ENCODE data around the gene MS4A18. TPM values are rescaled to one million over a fixed set of nuclear protein-coding genes. Genes with fewer than 3 reads are reported as not detected.
"Not testable (repeated sequence)": the region's sequence is repeated elsewhere in the genome, so short reads cannot be mapped to it uniquely, and the experiment has no call there.

Gene MS4A18
- total RNA-seq, 1 experiment from 2014 or later, result not detected

GRCh38 chr11:60725592-60725991 lies 1.1 kb downstream of the MS4A18 start:
- no peak for DNase-seq (ENCODE audit: low spot score)
- in situ Hi-C loops (cut with HindIII; ENCODE audit: low sequenced_read_pairs), result no loop called here

- DNase-seq (ENCODE audit: low spot score), result no peak
- in situ Hi-C loops (cut with HindIII; ENCODE audit: low sequenced_read_pairs), result no loop called here
These were observed 7.1 kb downstream of the MS4A18 start for GRCh38 chr11:60731586-60731985.

- in situ Hi-C loops (cut with HindIII; ENCODE audit: low sequenced_read_pairs), result no loop called here
- DNase-seq (ENCODE audit: low spot score), result no peak
These were observed 9.8 kb downstream of the MS4A18 start for GRCh38 chr11:60734279-60734678.

GRCh38 chr11:60739114-60739513 lies 14.6 kb downstream of the MS4A18 start:
- in situ Hi-C loops (cut with HindIII; ENCODE audit: low sequenced_read_pairs), result no loop called here
- DNase-seq (ENCODE audit: low spot score), result no peak

- no peak for DNase-seq (ENCODE audit: low spot score)
- in situ Hi-C loops (cut with HindIII; ENCODE audit: low sequenced_read_pairs), result no loop called here
These were observed 16.1 kb downstream of the MS4A18 start for GRCh38 chr11:60740573-60740972.

GRCh38 chr11:60741421-60741820 lies 16.9 kb downstream of the MS4A18 start:
- in situ Hi-C loops (cut with HindIII; ENCODE audit: low sequenced_read_pairs), result no loop called here
- no peak for DNase-seq (ENCODE audit: low spot score)

- DNase-seq (ENCODE audit: low spot score), result no peak
- in situ Hi-C loops (cut with HindIII; ENCODE audit: low sequenced_read_pairs), result no loop called here
These were observed 18.5 kb downstream of the MS4A18 start for GRCh38 chr11:60743058-60743457.

GRCh38 chr11:60744114-60744513 lies 19.6 kb downstream of the MS4A18 start:
- in situ Hi-C loops (cut with HindIII; ENCODE audit: low sequenced_read_pairs), result no loop called here
- DNase-seq (ENCODE audit: low spot score), result no peak

GRCh38 chr11:60747359-60747873 lies 22.9 kb downstream of the MS4A18 start:
- no peak for DNase-seq (ENCODE audit: low spot score)
- in situ Hi-C loops (cut with HindIII; ENCODE audit: low sequenced_read_pairs), result no loop called here

- DNase-seq (ENCODE audit: low spot score), result no peak
- in situ Hi-C loops (cut with HindIII; ENCODE audit: low sequenced_read_pairs), result no loop called here
These were observed 23.7 kb downstream of the MS4A18 start for GRCh38 chr11:60748225-60748624.

GRCh38 chr11:60748821-60749220 lies 24.3 kb downstream of the MS4A18 start:
- in situ Hi-C loops (cut with HindIII; ENCODE audit: low sequenced_read_pairs), result no loop called here
- DNase-seq (ENCODE audit: low spot score), result no peak

- DNase-seq (ENCODE audit: low spot score), result no peak
- in situ Hi-C loops (cut with HindIII; ENCODE audit: low sequenced_read_pairs), result no loop called here
These were observed 26.4 kb downstream of the MS4A18 start for GRCh38 chr11:60750911-60751310.

GRCh38 chr11:60753309-60753708 lies 28.8 kb downstream of the MS4A18 start:
- no peak for DNase-seq (ENCODE audit: low spot score)
- in situ Hi-C loops (cut with HindIII; ENCODE audit: low sequenced_read_pairs), result no loop called here

- in situ Hi-C loops (cut with HindIII; ENCODE audit: low sequenced_read_pairs), result no loop called here
- DNase-seq (ENCODE audit: low spot score), result no peak
These were observed 30.4 kb downstream of the MS4A18 start for GRCh38 chr11:60754887-60755286.

- peak; percentile 5 for DNase-seq (ENCODE audit: low spot score)
These were observed 31.9 kb downstream of the MS4A18 start, which contains the start of gene MS4A15 for GRCh38 chr11:60756307-60757032. TSS of gene MS4A15 (plus strand) at chr11:60756867. CDS start at chr11:60763734, 6,867 bp downstream.

GRCh38 chr11:60757231-60757800 lies 32.8 kb downstream of the MS4A18 start:
- DNase-seq (ENCODE audit: low spot score), result no peak
- in situ Hi-C loops (cut with HindIII; ENCODE audit: low sequenced_read_pairs), result no loop called here

More at GRCh38 chr11:60756307-60757032, 31.9 kb downstream of the MS4A18 start, which contains the start of gene MS4A15:
- in situ Hi-C loops (cut with HindIII; ENCODE audit: low sequenced_read_pairs), result no loop called here

GRCh38 chr11:60758671-60759070 lies 34.2 kb downstream of the MS4A18 start:
- in situ Hi-C loops (cut with HindIII; ENCODE audit: low sequenced_read_pairs); DNase-seq (ENCODE audit: low spot score): not testable (repeated sequence)

GRCh38 chr11:60759438-60760225 lies 35.1 kb downstream of the MS4A18 start:
- DNase-seq (ENCODE audit: low spot score); in situ Hi-C loops (cut with HindIII; ENCODE audit: low sequenced_read_pairs): not testable (repeated sequence)

- no peak for DNase-seq (ENCODE audit: low spot score)
- in situ Hi-C loops (cut with HindIII; ENCODE audit: low sequenced_read_pairs), result no loop called here
These were observed 37.1 kb downstream of the MS4A18 start for GRCh38 chr11:60761436-60762190.
